CD14-positive monocyte (primary cell): Measurements from ENCODE around the gene SUSD5. TPM values are rescaled to one million over a fixed set of nuclear protein-coding genes. Genes with fewer than 3 reads are reported as not detected.

ENCODE experiments used
- DNase-seq, 3 donors: peaks; one replicate each; pipeline ENCODE4 v3.0.0-alpha.2; 2011 to 2022
- H2AFZ ChIP-seq: 2 replicates; pipeline ENCODE4 v1.6.0; 2012; ENCODE audit warnings: mild to moderate bottlenecking, low read depth, low read length, inconsistent platforms; ENCODE audit not compliant: insufficient read depth, poor library complexity, severe bottlenecking
- H3K27ac ChIP-seq, 2 donors: 1 replicate in 1 of 2; 2 replicates in 1 of 2; pipeline ENCODE4 v1.5.1; 2012 to 2013; ENCODE audit warnings: low read length in 2 of 2, control low read depth in 1 of 2, inconsistent platforms in 1 of 2, low read depth in 1 of 2, mild to moderate bottlenecking in 1 of 2
- H3K27me3 ChIP-seq, 2 donors: one replicate each; pipeline versions ENCODE4 v1.6.0 to v1.6.1; 2011 to 2013; ENCODE audit warnings: low read length in 2 of 2; ENCODE audit not compliant: control insufficient read depth in 2 of 2, insufficient read depth in 2 of 2
- H3K36me3 ChIP-seq, 2 donors: replicated peaks in 1 of 2; 1 replicate in 1 of 2; 2 replicates in 1 of 2; pipeline versions ENCODE4 v1.5.1 to v1.6.1; 2012 to 2013; ENCODE audit warnings: low read length in 2 of 2, control low read depth in 1 of 2, inconsistent platforms in 1 of 2, mild to moderate bottlenecking in 1 of 2; ENCODE audit not compliant: insufficient read depth in 2 of 2, control insufficient read depth in 1 of 2
- H3K4me1 ChIP-seq, 2 donors: 1 replicate in 1 of 2; 2 replicates in 1 of 2; pipeline versions ENCODE4 v1.5.1 to v1.6.1; 2012 to 2013; ENCODE audit warnings: low read length in 2 of 2, control low read depth in 1 of 2, inconsistent platforms in 1 of 2, mild to moderate bottlenecking in 1 of 2, moderate library complexity in 1 of 2; ENCODE audit not compliant: insufficient read depth in 2 of 2, control insufficient read depth in 1 of 2
- H3K4me2 ChIP-seq: replicated peaks from 2 replicates; pipeline ENCODE3; 2012; ENCODE audit warnings: low read length, moderate library complexity, mild to moderate bottlenecking; ENCODE audit not compliant: poor library complexity, severe bottlenecking; ENCODE audit errors: extremely low read depth
- H3K4me3 ChIP-seq, 3 experiments: fragments of 200-600 bp in 1 of 3; sonication (generic) in 1 of 3; replicated peaks in 1 of 3; 1 replicate in 2 of 3; 2 replicates in 1 of 3; pipeline ENCODE4 v1.5.1; 2011 to 2013; ENCODE audit warnings: low read length in 3 of 3, mild to moderate bottlenecking in 3 of 3, control low read depth in 2 of 3, low read depth in 2 of 3, inconsistent platforms in 1 of 3, moderate library complexity in 1 of 3
- H3K79me2 ChIP-seq: 2 replicates; pipeline ENCODE4 v1.6.0; 2012; ENCODE audit warnings: mild to moderate bottlenecking, control low read depth, inconsistent platforms, low read length, moderate library complexity; ENCODE audit not compliant: insufficient read depth
- H3K9ac ChIP-seq: 2 replicates; pipeline ENCODE4 v1.6.0; 2017; ENCODE audit warnings: low read length, mild to moderate bottlenecking; ENCODE audit not compliant: insufficient read depth, poor library complexity, severe bottlenecking
- H3K9me3 ChIP-seq, 2 donors: replicated peaks in 1 of 2; 1 replicate in 1 of 2; 2 replicates in 1 of 2; pipeline versions ENCODE4 v1.5.1 to v1.6.1; 2012 to 2013; ENCODE audit warnings: low read length in 2 of 2, control low read depth in 1 of 2; ENCODE audit not compliant: control insufficient read depth in 1 of 2, insufficient read depth in 1 of 2
- H4K20me1 ChIP-seq: 2 replicates; pipeline ENCODE4 v1.6.0; 2012; ENCODE audit warnings: mild to moderate bottlenecking, low read length, control low read depth, moderate library complexity; ENCODE audit not compliant: insufficient read depth
- H3K27ac Mint-ChIP-seq, 7 donors: one replicate each; pipeline ENCODE4 v1.8.0; 2020; ENCODE audit warnings: mild to moderate bottlenecking in 7 of 7, mixed read lengths in 7 of 7, moderate library complexity in 6 of 7, inconsistent platforms in 2 of 7
- H3K27me3 Mint-ChIP-seq, 3 donors: one replicate each; pipeline ENCODE4 v1.8.0; 2021 to 2022; ENCODE audit warnings: low read depth in 3 of 3, mild to moderate bottlenecking in 3 of 3, mixed read lengths in 3 of 3, moderate library complexity in 3 of 3, inconsistent platforms in 1 of 3
- H3K36me3 Mint-ChIP-seq, 2 donors: one replicate each; pipeline ENCODE4 v1.8.0; 2020; ENCODE audit warnings: mixed read lengths in 2 of 2, inconsistent platforms in 1 of 2, mild to moderate bottlenecking in 1 of 2
- H3K4me1 Mint-ChIP-seq: one replicate; pipeline ENCODE4 v1.8.0; 2020; ENCODE audit warnings: mild to moderate bottlenecking, mixed read lengths
- H3K4me3 Mint-ChIP-seq, 2 donors: one replicate each; pipeline ENCODE4 v1.8.0; 2020; ENCODE audit warnings: mild to moderate bottlenecking in 2 of 2, mixed read lengths in 2 of 2, moderate library complexity in 1 of 2
- H3K9me3 Mint-ChIP-seq, 7 donors: one replicate each; pipeline ENCODE4 v1.8.0; 2020 to 2022; ENCODE audit warnings: mixed read lengths in 7 of 7, mild to moderate bottlenecking in 6 of 7, moderate library complexity in 6 of 7, inconsistent platforms in 2 of 7
- CTCF ChIP-seq: fragments of 200-600 bp; IDR thresholded peaks from one replicate; pipeline ENCODE4 v1.8.0; 2022; ENCODE audit warnings: antibody characterized with exemption, mild to moderate bottlenecking
- WGBS: methylation state at CpG from one replicate; pipeline ENCODE4 v1.1.5; 2013; ENCODE audit warnings: missing lambda C conversion rate; ENCODE audit not compliant: insufficient coverage; 5-methylcytosine and 5-hydroxymethylcytosine counted together
- intact Hi-C, 2 donors: fragments of 100-400 bp; cut with micrococcal nuclease; formaldehyde crosslinking; loops; one replicate each; pipeline versions ENCODE4 v1.15.0 to v1.15.1; 2023
- polyA plus RNA-seq, 3 donors: library from polyadenylated mRNA; depleted of rRNA in 1 of 3; unstranded in 2 of 3; stranded (reverse) in 1 of 3; fragments of 300-500 nt in 2 of 3; fragments of >200 nt in 1 of 3; fragmentation: Illumina TruSeq in 2 of 3; gene quantifications; 1 replicate in 2 of 3; 2 replicates in 1 of 3; pipeline ENCODE4 v1.2.3, GENCODE V29; 2012 to 2021

The SUSD5 gene
- polyA plus RNA-seq, 3 donors: not detected

GRCh38 chr3:33146791-33147445, 71.7 kb downstream of the SUSD5 start:
- H3K4me3 ChIP-seq: no peak overlapping the region
- H3K27ac ChIP-seq: no peak overlapping the region
- Mint-ChIP-seq H3K4me1 (peaks cover 29% of the 10 kb centered on the region), H3K27ac (peak overlapping the region in 2 of 7 donors; percentile 26 to 34), H3K27me3 (peaks cover 0 to 6% (median 0%) of the 10 kb centered on the region in 3 donors), H3K9me3 (peaks cover 0 to 3% (median 0%) of the 10 kb centered on the region in 7 donors), H3K36me3 (peaks cover 44 to 49% of the 10 kb centered on the region in 2 donors), H3K4me3 (no peak overlapping the region)
- no peak overlapping the region for H2AFZ ChIP-seq
- H3K4me2 ChIP-seq: no peak overlapping the region
- H3K36me3 ChIP-seq: peaks cover 29 to 45% of the 10 kb centered on the region in 2 donors
- no peaks in the 10 kb centered on the region for H3K79me2 ChIP-seq
- no CpG with 5 or more reads among the region's 8 CpGs for WGBS
- H4K20me1 ChIP-seq: no peaks in the 10 kb centered on the region
- no peak for DNase-seq
- no peaks in the 10 kb centered on the region for H3K9me3 ChIP-seq
- TF ChIP-seq CTCF: no peak
- H3K4me1 ChIP-seq: peaks cover 17 to 18% of the 10 kb centered on the region in 2 donors
- no peak overlapping the region for H3K9ac ChIP-seq
- intact Hi-C loops: no loop called here
- no peaks in the 10 kb centered on the region for H3K27me3 ChIP-seq

- no peak overlapping the region for H3K9ac ChIP-seq
- intact Hi-C loops: no loop called here
- DNase-seq: no peak
- TF ChIP-seq CTCF: no peak
- no peak overlapping the region for H3K4me3 Mint-ChIP-seq
- peaks cover 38 to 54% of the 10 kb centered on the region in 2 donors for H3K36me3 ChIP-seq
- H3K27me3 Mint-ChIP-seq: peaks cover 0 to 6% (median 0%) of the 10 kb centered on the region in 3 donors
- H3K4me2 ChIP-seq: no peak overlapping the region
- no peak overlapping the region for H3K4me3 ChIP-seq
- WGBS: 70% methylated on average over 4 of the region's 9 CpGs
- no peak overlapping the region for H2AFZ ChIP-seq
- no peaks in the 10 kb centered on the region for H4K20me1 ChIP-seq
- peaks cover 51 to 58% of the 10 kb centered on the region in 2 donors for H3K36me3 Mint-ChIP-seq
- H3K9me3 Mint-ChIP-seq: peaks cover 0 to 3% (median 0%) of the 10 kb centered on the region in 7 donors
- H3K9me3 ChIP-seq: no peaks in the 10 kb centered on the region
- H3K4me1 Mint-ChIP-seq: peaks cover 29% of the 10 kb centered on the region
- peaks cover 17 to 18% of the 10 kb centered on the region in 2 donors for H3K4me1 ChIP-seq
- no peaks in the 10 kb centered on the region for H3K79me2 ChIP-seq
- no peak overlapping the region for H3K27ac ChIP-seq
- H3K27ac Mint-ChIP-seq: peak overlapping the region in 2 of 7 donors; percentile 18 to 64
- H3K27me3 ChIP-seq: no peaks in the 10 kb centered on the region
Measured at GRCh38 chr3:33145901-33146580, 72.6 kb downstream of the SUSD5 start.
